ENCODE results near the gene DNASE1L2.
"Not testable (repeated sequence)": the region's sequence is repeated elsewhere in the genome, so short reads cannot be mapped to it uniquely, and the experiment has no call there.

DNASE1L2 gene

GRCh38 chr16:2236337-2237101 is at the start of gene DNASE1L2:
Gene DNASE1L2 (plus strand): TSS chr16:2236444. CDS start chr16:2236817, 373 bp downstream.
- DNase-seq, result peak; percentile 70

GRCh38 chr16:2186505-2186904 is 49.7 kb upstream of the DNASE1L2 start:
- DNase-seq, result no peak

GRCh38 chr16:2187212-2187611 is 49.0 kb upstream of the DNASE1L2 start:
- DNase-seq, result no peak

DNA sequence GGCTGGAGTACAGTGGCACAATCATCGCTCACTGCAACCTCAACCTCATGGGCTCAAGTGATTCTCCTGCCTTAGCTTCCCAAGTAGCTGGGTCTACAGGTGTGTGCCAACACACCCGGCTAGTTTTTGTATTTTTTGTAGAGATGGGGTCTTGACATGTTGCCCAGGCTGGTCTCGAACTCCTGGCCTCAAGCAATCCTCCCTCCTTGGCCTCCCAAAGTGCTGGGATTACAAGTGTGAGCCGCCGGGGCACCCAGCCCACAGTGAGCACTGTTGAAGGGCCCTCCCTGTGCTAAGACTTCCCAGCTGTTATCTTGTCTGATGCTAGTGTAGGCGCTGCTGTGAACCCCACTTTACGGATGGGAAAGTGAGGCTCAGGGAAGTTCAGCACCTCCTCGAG is 47.8 kb upstream of the DNASE1L2 start:
- no peak for DNase-seq

GRCh38 chr16:2189252-2189893 is 46.9 kb upstream of the DNASE1L2 start:
- no peak for DNase-seq

DNA sequence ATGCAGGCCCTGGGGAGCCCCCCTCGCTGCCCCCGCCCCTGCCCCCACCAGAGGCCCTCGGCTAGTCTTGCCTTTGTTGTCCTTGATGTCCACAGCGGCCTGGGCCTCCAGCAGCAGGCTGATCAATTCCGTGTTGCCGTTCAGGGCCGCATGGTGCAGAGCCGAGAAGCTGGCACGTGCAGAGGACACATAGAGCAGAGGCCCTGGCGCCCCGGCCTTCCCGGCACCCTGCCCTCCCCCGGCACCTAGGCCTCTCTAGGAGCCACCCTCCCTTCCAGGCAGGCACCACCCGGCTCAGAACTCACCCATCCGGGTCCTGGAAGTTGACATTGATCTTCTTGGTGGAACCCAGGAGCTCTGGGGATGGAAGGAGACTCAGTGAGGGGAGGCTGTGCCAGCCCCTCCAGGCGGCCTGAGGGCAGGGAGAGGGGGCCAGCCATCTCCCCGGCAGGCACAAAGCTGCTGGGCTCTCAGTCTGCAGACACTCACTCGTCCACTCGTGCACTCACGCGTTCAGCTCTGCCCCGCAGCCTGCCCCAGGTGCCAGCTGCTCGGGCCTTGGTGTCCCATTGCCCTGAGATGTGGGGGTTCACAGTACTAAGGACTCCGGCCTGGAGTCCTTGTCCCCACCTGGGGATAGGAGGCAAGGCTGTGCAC is 46.1 kb upstream of the DNASE1L2 start:
- no peak for DNase-seq

GRCh38 chr16:2190659-2191445 is 45.4 kb upstream of the DNASE1L2 start:
- peak; percentile 28 for DNase-seq

- DNase-seq, result no peak
These were observed 44.9 kb upstream of the DNASE1L2 start for GRCh38 chr16:2191446-2191706.

GRCh38 chr16:2194166-2194834 is 41.9 kb upstream of the DNASE1L2 start:
- no peak for DNase-seq

GRCh38 chr16:2194852-2195321 is 41.4 kb upstream of the DNASE1L2 start:
- DNase-seq, result peak; percentile 55

DNA sequence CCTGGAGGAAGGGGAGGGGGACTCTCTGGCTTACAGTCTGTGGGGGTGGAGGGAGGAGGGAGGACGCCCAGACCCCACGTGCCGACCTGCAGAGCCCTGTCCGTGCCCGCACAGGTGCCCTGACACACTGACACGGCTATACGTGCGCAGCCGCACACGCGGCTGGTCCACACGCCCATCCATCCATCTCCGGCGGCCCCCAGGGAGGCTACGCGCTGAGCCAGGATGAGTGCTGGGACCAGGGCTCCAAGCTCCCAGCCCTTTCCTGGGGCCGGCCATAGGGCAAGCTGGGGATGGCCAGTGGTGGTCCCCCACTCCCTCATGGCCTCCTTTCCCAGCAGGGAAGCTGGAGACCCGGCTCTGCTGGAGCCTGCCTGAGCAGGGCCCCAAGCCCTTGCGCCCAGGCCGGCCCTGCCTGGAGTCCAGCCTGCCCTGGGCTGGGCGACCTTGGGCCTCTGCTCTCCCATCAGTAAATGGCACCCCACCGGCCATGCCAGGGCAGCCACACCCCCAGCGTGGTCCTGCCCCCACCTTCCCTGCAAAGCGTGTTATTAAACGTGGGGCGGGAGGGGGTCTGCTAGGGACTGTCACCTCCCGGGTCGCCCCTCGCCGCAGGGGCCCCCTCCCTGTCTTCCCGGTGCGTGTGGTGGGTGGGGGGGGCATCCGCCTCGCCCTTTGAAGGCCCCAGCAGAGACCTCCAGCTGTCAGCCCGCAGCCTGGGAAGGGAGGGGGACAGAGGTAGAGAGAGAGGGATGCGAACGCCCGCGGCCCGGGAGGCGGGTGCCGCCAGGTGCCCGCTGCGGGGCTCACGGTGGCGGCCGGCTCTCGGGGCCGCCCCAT is 40.7 kb upstream of the DNASE1L2 start:
- peak; percentile 64 for DNase-seq

DNA sequence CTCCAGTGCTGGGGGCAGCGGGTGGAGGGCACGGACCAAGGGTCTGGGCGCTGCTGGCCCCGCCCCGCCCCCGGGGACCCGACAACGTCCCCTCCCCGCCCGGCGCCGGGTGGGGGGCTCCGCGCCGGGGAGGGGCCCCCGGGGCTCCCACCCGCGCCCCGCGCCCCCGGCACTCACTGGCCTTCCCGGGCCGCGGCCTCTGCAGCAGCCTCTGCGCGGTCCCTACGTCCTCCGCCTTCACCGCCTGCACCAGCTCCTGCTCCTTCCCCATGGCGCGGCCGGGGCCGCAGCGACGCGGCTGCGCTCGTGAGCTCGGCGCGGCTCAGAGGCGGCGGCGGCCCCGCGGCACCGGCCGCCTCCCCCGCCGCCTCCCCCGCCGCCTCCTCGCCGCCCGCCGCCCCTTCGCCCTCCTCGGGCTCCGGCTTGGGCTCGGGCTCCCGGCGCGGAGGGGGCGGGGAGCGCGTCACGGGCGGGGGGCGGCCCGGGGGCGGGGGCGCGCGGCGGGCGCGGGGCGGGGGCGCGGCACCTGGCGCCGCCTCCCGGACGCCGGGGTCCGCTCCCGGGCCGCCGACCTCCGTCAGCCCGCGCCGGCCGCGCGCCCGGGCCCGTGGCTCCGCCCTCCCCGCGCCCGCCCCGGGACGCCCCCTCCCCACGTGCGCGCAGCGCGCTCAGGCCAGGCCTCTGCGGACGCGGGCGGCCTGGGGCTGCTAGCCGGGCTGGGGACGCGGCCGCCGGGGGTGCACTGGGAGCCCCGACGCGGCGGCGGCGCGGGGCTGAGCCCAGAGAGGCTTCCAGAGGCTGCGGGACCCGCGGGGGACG is 39.9 kb upstream of the DNASE1L2 start, which contains the start of gene CASKIN1:
CASKIN1 (minus strand) TSS at position 444 of the 819 bp plus-strand sequence; CDS start at position 271, 173 bp downstream.
- no peak for DNase-seq

DNA sequence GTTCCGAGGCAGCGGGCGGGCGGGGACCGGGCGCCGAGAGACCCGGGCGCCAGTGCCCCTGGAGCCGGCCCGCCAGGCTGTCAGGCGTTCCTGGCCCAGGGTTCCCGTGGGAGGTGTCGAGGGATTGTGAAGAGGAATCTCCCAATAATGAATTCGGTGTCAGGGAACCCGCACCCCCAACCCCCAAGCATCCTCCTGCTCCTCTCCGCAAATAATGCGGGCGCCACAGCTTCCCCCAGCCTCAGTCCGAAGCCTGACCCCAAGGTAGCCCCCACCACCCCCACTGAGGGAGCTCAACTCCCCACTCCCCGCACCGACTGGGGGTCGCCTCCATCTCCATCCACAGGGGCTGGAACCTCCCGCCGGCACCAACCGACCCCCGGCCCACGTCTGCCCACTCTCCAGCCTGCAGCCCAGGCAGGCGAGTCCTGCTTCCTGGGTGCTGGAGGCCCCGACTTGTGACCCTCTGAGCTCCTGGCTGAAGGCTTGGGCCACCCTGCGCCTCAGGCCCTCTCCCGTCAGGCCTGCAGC is 39.2 kb upstream of the DNASE1L2 start:
- DNase-seq, result no peak

DNA sequence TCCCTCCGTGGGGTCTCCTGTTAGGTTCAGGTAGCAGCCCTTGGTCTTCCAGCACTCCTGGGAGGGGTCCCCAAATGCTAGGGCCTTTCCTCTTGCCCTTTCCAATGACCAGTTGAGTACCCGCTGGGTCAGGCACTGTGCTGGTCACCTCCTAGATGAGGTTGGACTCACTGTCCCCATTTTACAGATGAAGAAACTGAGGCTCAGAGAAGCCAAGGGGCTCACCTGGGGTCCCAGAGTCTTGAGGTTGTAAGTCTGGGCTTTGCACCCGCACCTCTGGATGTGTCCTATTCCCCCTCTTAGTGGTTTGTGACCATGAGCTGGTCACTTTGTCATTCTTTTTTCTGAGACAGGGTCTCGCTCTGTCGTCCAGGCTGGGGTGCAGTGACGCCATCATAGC is 38.5 kb upstream of the DNASE1L2 start:
- no peak for DNase-seq

GRCh38 chr16:2198283-2198682 is 38.0 kb upstream of the DNASE1L2 start:
- DNase-seq, result no peak

DNA sequence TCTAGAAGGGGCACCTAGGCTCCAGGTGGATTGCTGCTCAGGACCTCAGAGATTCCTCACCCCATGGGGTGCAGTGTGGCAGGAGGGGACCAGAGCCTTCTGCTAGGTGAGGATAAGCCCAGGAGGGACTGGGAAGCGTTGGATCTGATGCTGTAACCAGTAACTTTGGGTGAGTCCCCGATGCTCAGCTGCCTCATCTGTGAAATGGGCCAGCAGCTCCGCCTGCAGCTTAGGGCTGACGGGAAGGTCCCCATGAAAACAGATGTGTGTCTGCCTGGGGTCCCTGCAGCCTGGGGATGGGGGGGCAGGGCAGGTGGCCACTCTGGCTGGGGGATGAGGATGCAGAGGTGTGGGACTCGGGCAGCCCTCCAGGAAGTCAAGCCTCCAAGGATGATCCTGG is 37.1 kb upstream of the DNASE1L2 start:
- DNase-seq, result no peak

DNA sequence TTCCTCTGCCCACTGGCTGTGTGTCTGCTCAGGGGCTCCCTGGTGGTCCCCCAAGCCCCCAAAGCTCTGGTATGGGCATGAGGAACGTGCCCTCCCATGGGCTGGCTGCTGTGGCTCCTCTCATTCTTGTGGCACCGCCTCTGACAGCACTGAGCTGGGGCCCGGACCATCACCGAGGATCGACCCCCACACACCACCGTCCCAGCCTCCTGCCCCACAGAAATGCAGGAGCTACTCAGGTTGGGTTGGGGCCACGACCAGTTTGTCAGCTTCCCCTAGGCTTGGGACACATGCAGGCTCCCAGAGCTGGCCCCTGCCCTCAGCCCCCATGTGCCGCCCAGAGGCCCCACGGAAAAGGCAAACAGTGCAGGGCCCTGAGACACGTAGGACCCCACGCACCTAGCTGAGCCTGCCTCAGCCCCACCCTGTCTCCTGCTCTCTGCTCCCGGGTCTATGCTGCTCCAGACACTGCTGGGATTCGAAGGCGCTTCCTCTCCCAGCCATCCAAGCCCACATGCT is 36.6 kb upstream of the DNASE1L2 start:
- no peak for DNase-seq

GRCh38 chr16:2200313-2200712 is 35.9 kb upstream of the DNASE1L2 start:
- DNase-seq, result no peak

DNA sequence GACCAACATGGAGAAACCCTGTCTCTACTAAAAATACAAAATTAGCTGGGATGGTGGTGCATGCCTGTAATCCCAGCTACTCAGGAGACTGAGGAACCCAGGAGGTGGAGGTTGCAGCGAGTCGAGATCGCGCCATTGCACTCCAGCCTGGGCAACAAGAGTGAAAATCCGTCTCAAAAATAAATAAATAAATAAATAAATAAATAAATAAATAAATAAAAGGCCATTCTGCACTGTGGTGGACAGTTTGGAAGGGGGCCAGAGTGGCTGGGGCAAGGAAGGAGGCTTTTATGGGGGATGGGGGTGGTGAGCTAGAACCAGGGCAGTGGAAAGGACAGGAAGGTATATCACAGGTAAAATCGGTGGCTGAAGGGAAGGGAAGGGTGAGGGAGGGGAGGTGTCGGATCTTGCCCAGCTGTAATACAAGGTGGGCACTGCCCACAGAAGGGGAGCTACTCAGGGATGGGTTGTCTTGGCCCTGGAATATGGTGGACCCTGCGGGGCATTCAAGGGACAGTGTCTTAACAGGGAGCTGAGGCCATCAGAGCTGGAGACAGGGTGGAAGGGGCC is 33.0 kb upstream of the DNASE1L2 start:
- not testable (repeated sequence) for DNase-seq
